Umbilical cord (tissue), 2 donors: ENCODE results near the gene PKP3. TPM values are rescaled to one million over a fixed set of nuclear protein-coding genes. Genes with fewer than 3 reads are reported as not detected.
"Not testable (repeated sequence)": the region's sequence is repeated elsewhere in the genome, so short reads cannot be mapped to it uniquely, and the experiment has no call there.

Source experiments
- DNase-seq: peaks from one replicate; pipeline ENCODE4 v3.0.0-alpha.2; 2015; ENCODE audit warnings: low spot score
- total RNA-seq: library from RNA; depleted of rRNA; stranded (reverse); fragments of >200 nt; gene quantifications from one replicate; pipeline ENCODE4 v1.2.3, GENCODE V29; 2014; ENCODE audit warnings: low replicate concordance; ENCODE audit not compliant: insufficient read depth

Gene PKP3
- total RNA-seq, 1 donor from 2014 or later, result 36.6 TPM

DNA sequence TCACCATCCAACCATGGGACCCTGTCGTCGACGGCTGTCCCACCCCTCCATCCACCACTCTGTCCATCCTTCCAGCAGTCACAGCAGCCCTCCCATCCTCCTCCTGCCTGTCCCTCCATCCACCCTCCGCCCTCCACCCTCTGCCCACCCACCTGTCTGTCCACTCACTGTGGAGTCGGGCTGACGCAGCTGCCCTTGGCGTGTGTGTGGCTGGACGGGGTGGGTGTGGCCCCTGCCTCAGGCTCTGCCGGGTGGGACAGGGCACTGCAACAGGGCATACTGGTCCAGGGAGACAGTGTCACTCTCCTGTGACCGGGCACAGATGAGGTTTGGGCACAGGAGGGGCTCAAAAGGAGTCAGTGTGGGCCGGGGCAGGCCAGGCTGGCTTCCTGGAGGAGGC is 1.9 kb downstream of the PKP3 start:
- DNase-seq, result no peak

DNA sequence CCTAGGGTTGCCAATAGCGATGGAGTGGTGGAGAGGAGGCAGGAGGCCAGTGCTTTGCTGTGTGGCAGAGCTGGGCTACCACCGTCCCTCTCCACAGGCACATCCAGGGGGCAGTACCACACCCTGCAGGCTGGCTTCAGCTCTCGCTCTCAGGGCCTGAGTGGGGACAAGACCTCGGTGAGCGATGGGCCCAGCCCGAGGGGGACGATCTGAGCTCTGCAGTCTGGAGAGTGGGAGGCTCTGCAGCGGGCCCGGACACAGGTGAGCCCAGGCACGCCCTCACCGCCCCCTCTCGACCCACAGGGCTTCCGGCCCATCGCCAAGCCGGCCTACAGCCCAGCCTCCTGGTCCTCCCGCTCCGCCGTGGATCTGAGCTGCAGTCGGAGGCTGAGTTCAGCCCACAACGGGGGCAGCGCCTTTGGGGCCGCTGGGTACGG is 2.5 kb downstream of the PKP3 start:
- DNase-seq, result no peak

DNA sequence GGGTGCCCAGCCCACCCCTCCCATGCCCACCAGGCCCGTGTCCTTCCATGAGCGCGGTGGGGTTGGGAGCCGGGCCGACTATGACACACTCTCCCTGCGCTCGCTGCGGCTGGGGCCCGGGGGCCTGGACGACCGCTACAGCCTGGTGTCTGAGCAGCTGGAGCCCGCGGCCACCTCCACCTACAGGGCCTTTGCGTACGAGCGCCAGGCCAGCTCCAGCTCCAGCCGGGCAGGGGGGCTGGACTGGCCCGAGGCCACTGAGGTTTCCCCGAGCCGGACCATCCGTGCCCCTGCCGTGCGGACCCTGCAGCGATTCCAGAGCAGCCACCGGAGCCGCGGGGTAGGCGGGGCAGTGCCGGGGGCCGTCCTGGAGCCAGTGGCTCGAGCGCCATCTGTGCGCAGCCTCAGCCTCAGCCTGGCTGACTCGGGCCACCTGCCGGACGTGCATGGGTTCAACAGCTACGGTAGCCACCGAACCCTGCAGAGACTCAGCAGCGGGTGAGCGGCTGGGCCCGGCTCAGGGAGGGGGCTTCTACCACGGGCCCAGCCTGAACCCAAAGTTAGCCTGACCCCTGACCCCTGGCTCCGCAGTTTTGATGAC is 3.0 kb downstream of the PKP3 start:
- DNase-seq, result peak; percentile 65

DNA sequence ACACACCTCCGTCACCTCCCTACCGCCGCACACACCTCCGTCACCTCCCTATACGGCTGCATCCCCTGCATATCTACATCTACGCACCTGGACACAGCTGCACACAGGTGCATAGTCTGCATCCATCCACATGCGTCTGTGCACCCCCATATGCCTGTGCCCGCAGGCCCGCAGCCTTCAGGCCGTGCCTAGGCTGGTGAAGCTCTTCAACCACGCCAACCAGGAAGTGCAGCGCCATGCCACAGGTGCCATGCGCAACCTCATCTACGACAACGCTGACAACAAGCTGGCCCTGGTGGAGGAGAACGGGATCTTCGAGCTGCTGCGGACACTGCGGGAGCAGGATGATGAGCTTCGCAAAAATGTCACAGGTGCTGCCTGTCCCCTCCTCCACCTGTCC is 4.8 kb downstream of the PKP3 start:
- no peak for DNase-seq

DNA sequence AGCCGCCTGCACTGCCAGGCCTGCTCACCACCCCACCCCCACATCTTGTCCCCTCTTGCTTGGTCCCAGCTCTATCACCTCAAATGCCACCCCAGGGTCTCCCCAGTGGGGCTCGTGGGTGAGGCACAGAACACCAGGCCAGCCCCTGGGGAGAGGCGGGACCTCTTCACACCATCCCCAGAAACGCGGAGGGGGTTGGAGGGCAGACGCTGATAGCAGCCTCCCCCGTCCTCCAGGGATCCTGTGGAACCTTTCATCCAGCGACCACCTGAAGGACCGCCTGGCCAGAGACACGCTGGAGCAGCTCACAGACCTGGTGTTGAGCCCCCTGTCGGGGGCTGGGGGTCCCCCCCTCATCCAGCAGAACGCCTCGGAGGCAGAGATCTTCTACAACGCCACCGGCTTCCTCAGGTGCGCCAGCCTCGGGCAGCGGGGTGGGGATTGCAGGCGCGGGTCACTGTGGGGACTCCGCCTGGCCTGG is 5.8 kb downstream of the PKP3 start:
- no peak for DNase-seq

DNA sequence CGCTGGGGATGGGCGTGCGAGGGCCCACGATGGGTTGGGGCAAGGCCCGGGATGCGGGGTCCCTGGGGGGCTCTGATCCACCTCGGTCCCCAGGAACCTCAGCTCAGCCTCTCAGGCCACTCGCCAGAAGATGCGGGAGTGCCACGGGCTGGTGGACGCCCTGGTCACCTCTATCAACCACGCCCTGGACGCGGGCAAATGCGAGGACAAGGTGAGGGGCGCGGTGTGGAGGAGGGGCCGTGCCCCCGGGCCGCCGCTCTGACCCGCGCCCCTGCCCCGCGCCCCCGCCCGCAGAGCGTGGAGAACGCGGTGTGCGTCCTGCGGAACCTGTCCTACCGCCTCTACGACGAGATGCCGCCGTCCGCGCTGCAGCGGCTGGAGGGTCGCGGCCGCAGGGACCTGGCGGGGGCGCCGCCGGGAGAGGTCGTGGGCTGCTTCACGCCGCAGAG is 6.3 kb downstream of the PKP3 start:
- DNase-seq, result no peak

DNA sequence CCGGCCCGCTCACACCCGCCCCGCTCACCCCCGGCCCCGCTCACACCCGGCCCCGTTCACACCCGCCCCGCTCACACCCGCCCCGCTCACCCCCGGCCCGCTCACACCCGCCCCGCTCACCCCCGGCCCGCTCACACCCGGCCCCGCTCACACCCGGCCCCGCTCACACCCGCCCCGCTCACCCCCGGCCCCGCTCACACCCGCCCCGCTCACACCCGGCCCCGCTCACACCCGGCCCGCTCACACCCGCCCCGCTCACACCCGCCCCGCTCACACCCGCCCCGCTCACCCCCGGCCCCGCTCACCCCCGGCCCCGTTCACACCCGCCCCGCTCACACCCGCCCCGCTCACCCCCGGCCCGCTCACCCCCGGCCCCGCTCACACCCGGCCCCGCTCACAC is 7.2 kb downstream of the PKP3 start:
- DNase-seq, result not testable (repeated sequence)

DNA sequence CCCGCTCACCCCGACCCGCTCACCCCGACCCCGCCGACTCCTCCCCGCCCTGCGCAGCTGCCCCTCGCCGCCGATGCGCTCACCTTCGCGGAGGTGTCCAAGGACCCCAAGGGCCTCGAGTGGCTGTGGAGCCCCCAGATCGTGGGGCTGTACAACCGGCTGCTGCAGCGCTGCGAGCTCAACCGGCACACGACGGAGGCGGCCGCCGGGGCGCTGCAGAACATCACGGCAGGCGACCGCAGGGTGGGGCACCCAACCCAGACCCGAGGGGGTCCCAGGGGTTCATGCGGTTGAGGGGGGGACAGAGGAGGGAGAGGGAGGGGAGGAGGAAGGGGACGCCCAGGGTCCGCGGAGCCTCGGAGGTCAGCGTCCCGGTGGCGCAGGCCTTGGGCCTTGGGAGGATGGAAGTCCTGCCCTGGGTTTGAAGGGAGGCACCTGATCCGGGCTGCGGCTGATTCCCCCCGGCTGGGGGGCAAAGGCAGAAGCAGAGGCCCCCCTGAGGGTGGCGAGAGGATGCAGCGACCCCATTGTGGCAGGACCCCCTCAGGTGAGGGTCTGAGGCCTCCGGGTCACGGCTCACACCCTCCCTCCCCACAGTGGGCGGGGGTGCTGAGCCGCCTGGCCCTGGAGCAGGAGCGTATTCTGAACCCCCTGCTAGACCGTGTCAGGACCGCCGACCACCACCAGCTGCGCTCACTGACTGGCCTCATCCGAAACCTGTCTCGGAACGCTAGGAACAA is 9.2 kb downstream of the PKP3 start:
- DNase-seq, result no peak

DNA sequence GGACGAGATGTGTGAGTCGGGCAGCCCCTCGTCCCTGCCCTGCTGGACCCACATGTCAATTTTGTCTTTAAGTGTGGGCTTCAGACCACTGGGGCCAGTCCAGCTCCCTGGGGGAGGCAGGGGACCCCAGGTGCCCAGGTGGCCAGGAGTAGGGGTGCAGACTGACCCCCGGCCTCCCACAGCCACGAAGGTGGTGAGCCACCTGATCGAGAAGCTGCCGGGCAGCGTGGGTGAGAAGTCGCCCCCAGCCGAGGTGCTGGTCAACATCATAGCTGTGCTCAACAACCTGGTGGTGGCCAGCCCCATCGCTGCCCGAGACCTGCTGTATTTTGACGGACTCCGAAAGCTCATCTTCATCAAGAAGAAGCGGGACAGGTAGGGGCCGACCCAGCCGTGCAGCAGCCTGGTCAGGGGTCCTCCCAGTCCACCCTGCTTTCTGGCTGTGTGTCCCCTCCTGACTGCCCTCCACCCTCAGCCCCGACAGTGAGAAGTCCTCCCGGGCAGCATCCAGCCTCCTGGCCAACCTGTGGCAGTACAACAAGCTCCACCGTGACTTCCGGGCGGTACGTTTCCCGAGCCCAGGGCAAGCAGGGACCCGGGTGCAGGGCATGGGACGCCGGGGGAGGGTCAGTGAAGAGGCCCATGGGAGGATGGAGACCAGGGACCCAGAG is 9.9 kb downstream of the PKP3 start:
- DNase-seq, result no peak

DNA sequence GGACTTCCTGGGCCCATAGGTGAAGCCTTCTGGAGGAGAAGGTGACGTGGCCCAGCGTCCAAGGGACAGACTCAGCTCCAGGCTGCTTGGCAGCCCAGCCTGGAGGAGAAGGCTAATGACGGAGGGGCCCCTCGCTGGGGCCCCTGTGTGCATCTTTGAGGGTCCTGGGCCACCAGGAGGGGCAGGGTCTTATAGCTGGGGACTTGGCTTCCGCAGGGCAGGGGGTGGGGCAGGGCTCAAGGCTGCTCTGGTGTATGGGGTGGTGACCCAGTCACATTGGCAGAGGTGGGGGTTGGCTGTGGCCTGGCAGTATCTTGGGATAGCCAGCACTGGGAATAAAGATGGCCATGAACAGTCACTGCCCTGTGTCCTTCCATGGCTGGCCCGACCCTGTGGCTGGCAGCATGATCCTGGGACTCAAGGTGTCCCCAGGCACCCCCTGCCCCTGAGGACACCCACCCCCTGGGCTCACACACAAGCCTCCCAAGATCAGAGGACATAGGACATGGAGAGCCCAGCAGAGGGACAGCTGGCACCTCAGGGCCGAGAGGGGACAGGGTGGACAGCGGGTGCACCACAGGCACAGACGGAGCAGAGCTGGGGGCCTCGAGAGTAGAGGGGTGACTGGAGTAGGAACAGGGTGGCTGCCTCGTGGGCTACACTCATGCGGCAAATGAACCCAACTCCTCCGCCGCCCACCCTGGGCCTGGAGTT is 10.7 kb downstream of the PKP3 start:
- DNase-seq, result no peak

DNA sequence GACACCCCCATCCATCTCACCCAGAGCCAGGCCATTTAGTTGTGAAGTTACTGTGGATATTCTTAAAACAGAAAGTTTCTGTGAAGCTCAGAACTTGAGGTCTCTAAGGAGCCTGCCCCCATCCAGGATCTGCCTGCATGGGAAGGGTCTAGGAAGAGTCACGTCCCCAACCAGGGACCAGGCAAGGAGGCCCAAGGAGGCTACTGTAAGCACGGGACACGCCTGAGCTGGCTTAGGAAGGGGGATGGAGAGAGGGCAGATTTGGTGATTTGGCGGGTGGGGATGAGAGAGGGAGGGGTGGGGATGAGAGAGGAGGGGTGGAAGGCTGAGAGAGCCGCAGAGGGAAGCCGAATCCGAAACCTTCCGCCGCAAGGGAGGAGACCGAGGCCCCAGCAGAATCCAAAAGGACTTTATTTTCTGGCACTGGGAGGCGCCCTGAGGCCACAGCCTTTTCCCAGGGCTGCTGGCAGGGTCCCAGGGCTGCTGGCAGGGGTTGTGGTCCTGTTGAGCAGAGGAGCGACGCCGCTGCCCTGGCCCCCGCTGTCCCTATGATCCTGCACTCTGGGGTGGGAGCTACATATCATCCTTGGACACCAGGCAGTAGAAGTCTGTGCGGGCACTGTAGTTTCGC is 11.4 kb downstream of the PKP3 start:
- DNase-seq, result peak; percentile 69

DNA sequence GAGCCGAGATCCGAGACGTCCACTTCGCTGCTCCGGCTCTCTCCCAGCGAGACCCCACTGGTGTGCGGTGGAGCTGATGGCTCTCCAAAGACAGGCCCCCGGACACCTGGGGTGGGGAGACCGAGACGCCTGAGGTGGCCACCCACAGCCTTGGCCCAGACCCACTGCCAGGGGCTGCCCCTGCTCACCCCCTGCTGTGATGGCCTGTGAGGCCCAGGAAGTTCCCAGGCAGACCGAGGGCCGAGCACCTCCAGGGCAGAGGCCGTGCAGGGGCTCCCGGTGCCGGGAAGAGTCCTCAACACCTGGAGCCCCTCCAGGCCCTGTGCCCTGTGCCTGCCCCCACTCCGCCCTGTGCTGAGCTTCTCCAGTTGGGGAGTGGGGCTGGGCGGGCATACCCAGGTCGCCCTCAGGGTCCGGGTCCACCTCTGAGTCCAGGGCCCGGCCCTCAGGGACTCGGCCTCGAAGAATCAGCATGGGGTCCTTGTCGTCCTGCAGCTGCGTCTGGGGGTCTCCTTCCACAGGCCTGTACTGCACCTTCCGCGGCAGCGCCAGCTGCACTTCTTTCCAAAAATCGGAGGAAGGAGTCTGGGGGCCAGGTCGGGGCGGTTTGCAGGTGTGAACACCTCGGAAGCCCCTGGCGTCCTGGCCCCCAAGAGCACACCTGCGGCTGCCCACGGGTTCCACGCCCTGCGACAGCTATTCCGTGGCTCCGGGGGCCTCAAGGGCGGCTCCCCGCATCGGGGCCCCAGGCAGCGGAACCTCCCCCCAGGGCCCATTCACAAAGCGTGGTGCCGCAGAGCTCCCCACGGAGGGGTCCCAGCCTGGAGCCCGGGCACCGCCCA is 12.2 kb downstream of the PKP3 start:
- no peak for DNase-seq

DNA sequence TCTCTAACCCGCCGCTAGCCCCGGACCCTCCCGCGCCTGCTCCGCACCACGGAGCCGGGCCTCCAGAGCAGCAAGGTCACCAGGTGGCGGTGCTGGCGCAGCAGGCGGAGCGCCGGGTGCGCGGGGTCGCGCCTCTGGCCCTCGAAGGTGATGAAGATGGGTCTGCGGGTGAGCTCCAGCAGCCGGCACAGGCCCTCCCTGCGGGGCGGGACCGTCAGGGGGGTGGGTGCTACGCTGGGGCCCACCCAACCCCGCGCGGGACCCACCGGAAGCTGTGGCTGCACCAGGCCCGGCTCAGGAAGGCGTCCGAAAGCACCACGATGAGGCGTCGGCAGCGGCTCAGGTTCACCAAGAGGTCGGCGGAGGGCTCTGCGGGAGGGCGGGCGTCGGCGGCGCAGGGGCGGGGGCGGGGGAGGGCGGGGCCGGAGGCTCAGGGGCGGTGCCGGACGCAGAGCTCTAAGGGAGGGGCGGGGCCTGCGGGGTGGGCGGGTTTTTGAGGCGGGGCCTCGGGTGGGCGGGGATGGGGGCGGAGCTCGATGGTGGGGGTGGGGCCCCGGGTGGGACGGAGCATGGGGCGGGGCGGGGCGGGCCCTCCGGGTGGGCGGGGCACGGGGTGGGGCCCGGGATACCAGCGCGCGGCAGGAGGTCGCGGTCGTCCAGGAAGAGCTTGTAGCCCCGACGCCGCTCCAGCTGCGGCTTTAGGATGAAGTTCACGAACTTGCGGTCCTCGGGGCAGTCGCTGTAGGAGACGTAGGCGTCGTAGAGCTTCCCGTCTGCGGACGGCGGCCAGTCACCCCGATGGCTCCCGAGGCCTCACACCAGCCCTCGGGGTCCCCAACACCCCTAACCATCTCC is 13.0 kb downstream of the PKP3 start:
- peak; percentile 62 for DNase-seq

DNA sequence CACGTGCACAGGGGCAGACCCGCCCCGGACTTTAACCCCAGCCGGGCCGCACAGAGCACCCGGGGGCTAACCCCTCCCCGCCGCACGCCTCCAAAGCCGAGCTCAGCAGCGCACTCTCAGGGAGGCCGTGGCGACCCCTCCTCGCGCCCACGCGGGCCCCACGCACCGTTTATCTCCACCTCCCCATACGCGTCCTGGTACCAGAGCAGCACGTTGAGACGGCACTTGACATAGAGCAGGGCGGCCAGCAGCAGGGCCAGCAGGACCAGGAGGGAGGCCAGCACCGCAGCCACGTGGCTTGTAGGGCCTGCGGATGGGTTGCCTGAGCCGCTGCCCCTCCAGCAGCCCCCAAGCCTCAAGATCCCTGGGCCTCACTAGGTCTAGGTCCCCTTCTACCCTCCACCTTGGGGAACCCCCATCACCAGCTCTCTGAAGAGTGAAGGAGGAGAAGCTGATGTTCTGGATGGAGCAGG is 13.7 kb downstream of the PKP3 start:
- DNase-seq, result no peak

DNA sequence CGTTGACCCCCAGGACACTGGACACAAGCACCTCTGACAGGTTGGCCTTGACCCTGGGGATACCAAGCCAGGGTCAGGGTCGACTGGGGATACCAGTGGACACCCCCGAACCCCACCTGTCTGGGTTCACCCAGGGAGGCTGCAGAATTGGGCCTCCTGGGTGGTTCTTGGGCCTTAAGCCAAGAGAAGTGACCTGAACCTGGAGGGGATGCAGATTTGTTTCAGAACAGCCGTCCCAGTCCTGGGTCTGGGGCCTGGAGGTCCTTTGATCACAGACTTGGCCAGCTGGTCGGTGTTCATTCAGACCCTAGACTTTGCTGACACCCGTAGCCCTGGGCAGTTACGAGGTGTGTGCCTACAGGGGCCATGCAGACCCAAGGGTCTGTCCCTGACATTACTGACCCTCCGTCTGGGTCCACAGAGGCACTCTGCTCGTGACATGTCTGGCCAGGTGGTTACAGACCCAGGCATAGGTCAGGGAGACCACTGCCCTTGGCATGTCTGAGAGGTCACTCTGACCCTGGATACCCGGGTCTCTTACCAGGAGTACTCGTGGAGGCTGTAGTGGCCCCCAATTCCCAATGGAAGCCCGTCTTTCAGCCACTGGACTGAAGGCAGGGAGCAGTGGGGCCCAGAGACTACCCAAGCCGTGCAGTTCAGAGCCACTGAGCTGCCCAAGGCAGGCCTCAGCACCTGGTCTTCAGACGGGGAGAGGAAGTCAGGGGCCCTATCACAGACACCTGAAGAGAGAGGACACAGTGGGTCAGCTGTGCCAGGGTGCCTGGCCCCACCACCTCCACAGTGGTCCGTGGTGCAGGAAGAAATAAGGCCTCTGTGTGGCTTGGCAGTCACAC is 14.4 kb downstream of the PKP3 start:
- DNase-seq, result no peak

DNA sequence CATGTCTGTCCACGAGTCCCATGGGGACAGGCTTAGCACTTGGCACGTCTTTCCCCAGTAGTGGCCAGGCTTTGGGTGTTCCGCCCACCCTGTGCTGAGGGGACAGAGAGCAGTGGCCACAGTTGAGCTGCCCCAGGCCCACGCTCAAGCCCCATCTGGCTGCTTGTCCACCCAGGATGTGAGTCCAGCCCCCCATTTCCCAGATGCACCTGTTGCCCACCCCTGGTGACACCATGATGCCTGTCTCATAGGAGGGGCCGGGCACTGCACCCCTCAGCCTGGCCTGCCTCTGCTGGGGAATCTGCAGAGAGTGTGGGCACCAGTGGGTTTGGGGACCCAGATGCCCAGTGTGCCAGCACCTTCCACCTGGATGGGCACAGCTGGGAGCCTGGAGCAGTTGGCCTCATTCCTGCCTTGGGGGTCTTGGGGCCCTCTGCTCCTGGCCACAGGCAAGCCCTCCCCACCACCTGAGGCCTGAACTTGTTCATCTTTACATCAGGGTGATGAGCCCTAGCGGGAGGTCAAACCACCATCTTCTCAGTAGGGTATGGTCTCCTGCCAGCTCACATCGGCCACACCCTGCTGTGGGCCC is 15.1 kb downstream of the PKP3 start:
- DNase-seq, result no peak

DNA sequence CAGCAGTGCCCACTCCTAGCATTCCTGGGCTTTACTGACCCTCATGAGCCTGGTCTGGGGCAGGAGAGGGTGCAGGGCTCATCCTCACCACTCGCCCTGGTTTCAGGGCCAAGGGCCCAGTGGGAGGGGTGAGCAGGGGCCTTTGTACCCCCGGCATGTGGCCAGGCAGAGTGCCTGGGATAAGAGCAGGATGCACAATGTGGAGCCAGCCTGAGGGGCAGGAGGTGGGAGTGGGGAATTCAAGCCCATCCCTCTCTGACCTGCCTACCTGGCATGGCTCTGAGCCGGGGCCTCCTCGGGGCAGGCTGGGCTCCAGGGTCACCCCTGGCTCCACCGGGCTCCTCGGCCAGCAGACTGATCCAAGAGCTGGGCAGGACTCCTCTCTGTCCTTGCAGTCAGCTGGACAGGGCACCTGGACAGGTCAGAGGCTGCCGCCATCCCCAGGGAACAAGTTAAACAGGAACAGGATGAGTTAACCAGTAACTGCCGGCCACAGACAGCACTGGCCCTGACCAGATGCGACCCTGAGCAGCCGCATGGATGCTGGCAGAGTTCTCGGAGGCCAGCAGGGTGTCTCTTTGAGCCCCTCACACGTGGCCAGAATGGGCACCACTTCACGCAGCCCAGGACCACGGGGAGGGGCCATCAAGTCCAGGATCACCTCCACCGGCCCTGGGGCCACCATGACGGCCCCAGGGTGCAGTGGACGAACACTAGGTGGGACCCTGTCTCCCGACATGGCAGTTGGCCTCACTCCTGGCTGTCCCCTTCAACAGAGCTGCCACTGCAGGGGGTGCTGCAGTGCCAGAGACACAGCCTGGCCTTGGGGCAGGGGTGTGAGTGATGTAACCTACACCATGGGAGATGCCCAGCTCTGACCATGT is 15.8 kb downstream of the PKP3 start:
- no peak for DNase-seq
